Measurements from ENCODE around the gene TGM6.
A peak's percentile ranks its signal among the peaks of the same experiment; 100 is the strongest.

The TGM6 gene

GRCh38 chr20:2364044-2364443, 16.7 kb upstream of the TGM6 start:
- no peak for DNase-seq (ENCODE audit: low read depth)

- DNase-seq (ENCODE audit: low read depth): no peak
Measured at GRCh38 chr20:2365091-2365490, 15.6 kb upstream of the TGM6 start.

- DNase-seq (ENCODE audit: low read depth): no peak
Measured at GRCh38 chr20:2365666-2366065, 15.0 kb upstream of the TGM6 start.

GRCh38 chr20:2368621-2369020, 12.1 kb upstream of the TGM6 start:
- DNase-seq (ENCODE audit: low read depth): no peak

- no peak for DNase-seq (ENCODE audit: low read depth)
Measured at GRCh38 chr20:2373098-2373497, 7.6 kb upstream of the TGM6 start.

GRCh38 chr20:2374346-2375125, 6.2 kb upstream of the TGM6 start:
- no peak for DNase-seq (ENCODE audit: low read depth)

GRCh38 chr20:2378893-2379292, 1.8 kb upstream of the TGM6 start:
- no peak for DNase-seq (ENCODE audit: low read depth)

- no peak for DNase-seq (ENCODE audit: low read depth)
Measured at GRCh38 chr20:2379511-2380229, 1.0 kb upstream of the TGM6 start.

- no peak for DNase-seq (ENCODE audit: low read depth)
Measured at GRCh38 chr20:2381303-2381702, 602 bp downstream of the TGM6 start.

- DNase-seq (ENCODE audit: low read depth): no peak
Measured at GRCh38 chr20:2382833-2383232, 2.1 kb downstream of the TGM6 start.

GRCh38 chr20:2385026-2385425, 4.3 kb downstream of the TGM6 start:
- no peak for DNase-seq (ENCODE audit: low read depth)

GRCh38 chr20:2385496-2385895, 4.8 kb downstream of the TGM6 start:
- DNase-seq (ENCODE audit: low read depth): no peak

GRCh38 chr20:2386516-2387179, 5.9 kb downstream of the TGM6 start:
- DNase-seq (ENCODE audit: low read depth): peak; percentile 7

- DNase-seq (ENCODE audit: low read depth): peak; percentile 5
Measured at GRCh38 chr20:2387180-2387577, 6.5 kb downstream of the TGM6 start.

GRCh38 chr20:2387580-2387979, 6.9 kb downstream of the TGM6 start:
- DNase-seq (ENCODE audit: low read depth): no peak

GRCh38 chr20:2390951-2391675, 10.4 kb downstream of the TGM6 start:
- DNase-seq (ENCODE audit: low read depth): no peak

- no peak for DNase-seq (ENCODE audit: low read depth)
Measured at GRCh38 chr20:2394411-2395055, 13.8 kb downstream of the TGM6 start.

- DNase-seq (ENCODE audit: low read depth): no peak
Measured at GRCh38 chr20:2395136-2395535, 14.4 kb downstream of the TGM6 start.

- no peak for DNase-seq (ENCODE audit: low read depth)
Measured at GRCh38 chr20:2396241-2396814, 15.6 kb downstream of the TGM6 start.

- no peak for DNase-seq (ENCODE audit: low read depth)
Measured at GRCh38 chr20:2397091-2397490, 16.4 kb downstream of the TGM6 start.

GRCh38 chr20:2397595-2398145, 17.0 kb downstream of the TGM6 start:
- DNase-seq (ENCODE audit: low read depth): no peak
